ENCODE measurements around the gene WDR46. TPM values are rescaled to one million over a fixed set of nuclear protein-coding genes. Genes with fewer than 3 reads are reported as not detected.

Gene WDR46
- total and polyA plus RNA-seq, 5 donors, result 15.5 to 31.1 (median 17.2) TPM

GRCh38 chr6:33297956-33298772 lies 9.1 kb upstream of the WDR46 start:
- no peaks in the 10 kb centered on the region for H3K4me1 ChIP-seq (ENCODE audit: control insufficient read depth, insufficient read depth, low read length)
- ATAC-seq, result peak; percentile 59 to 62
- intact Hi-C loops (cut with DNase I), result loop anchor here in 1 of 4 donors (2.0 kb wide), 1 partner anchor 17 kb away; the partner anchor contains the start of gene TAPBP

GRCh38 chr6:33297406-33297955 lies 8.4 kb upstream of the WDR46 start:
- intact Hi-C loops (cut with DNase I), result no loop called here
- H3K27ac ChIP-seq (ENCODE audit: low read length), result peak overlapping the region; percentile 62
- H3K27me3 ChIP-seq (ENCODE audit: control insufficient read depth, insufficient read depth), result no peaks in the 10 kb centered on the region
- peak; percentile 44 to 76 (median 74) for DNase-seq
- H3K4me3 ChIP-seq (ENCODE audit: low read length), result peak overlapping the region; percentile 68
- peak; percentile 0 to 1 for ATAC-seq
- no peaks in the 10 kb centered on the region for H3K4me1 ChIP-seq (ENCODE audit: control insufficient read depth, insufficient read depth, low read length)
- WGBS, result 13% methylated on average over 16 of the region's 16 CpGs
- no peaks in the 10 kb centered on the region for H3K9me3 ChIP-seq (ENCODE audit: control insufficient read depth, low read length)

More at GRCh38 chr6:33297956-33298772, 9.1 kb upstream of the WDR46 start:
- DNase-seq, result peak; percentile 79 to 86 (median 85)
- Histone ChIP-seq H3K27ac (ENCODE audit: low read length) (peak overlapping the region; percentile 95), H3K9me3 (ENCODE audit: control insufficient read depth, low read length) (no peaks in the 10 kb centered on the region), H3K27me3 (ENCODE audit: control insufficient read depth, insufficient read depth) (no peaks in the 10 kb centered on the region), H3K4me3 (ENCODE audit: low read length) (peak overlapping the region; percentile 68)
- 1% methylated on average over 42 of the region's 42 CpGs for WGBS

DNA sequence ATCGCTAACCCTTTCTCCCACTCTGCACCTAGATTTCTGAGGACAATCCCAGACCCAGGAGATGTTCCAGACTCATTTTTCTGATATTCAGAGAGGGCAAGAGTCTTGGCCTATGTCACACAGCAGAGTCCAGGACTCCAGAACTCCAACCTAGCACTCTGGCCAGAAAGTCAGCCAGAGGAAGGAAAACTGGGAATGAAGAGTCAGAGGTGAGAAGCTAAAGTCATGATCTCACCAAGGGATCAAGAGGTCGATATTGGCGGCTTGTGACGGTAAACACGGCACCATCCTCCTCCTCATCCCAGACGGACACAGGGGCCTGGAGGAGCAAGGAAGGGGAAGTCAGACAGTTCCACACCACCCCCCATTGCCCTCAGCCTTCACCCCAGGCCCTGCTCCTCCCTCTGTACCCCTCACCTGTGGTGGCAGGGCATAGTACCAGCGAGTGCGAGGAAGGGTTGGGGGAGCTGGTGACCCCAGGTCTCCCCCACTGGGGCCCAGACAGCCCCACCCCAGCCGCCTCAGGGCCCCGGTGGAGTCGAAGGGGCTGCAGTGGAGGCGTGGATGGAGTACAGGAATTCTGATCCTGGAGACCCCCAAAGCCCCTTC lies 7.9 kb upstream of the WDR46 start:
- no peaks in the 10 kb centered on the region for H3K27me3 ChIP-seq (ENCODE audit: control insufficient read depth, insufficient read depth)
- peak in 1 of 3 donors; percentile 63 for DNase-seq
- peak overlapping the region; percentile 68 for H3K4me3 ChIP-seq (ENCODE audit: low read length)
- H3K4me1 ChIP-seq (ENCODE audit: control insufficient read depth, insufficient read depth, low read length), result no peaks in the 10 kb centered on the region
- peak overlapping the region; percentile 62 for H3K27ac ChIP-seq (ENCODE audit: low read length)
- no peaks in the 10 kb centered on the region for H3K9me3 ChIP-seq (ENCODE audit: control insufficient read depth, low read length)
- no peak for ATAC-seq
- 66% methylated on average over 12 of the region's 12 CpGs for whole genome bisulfite sequencing
- intact Hi-C loops (cut with DNase I), result no loop called here

DNA sequence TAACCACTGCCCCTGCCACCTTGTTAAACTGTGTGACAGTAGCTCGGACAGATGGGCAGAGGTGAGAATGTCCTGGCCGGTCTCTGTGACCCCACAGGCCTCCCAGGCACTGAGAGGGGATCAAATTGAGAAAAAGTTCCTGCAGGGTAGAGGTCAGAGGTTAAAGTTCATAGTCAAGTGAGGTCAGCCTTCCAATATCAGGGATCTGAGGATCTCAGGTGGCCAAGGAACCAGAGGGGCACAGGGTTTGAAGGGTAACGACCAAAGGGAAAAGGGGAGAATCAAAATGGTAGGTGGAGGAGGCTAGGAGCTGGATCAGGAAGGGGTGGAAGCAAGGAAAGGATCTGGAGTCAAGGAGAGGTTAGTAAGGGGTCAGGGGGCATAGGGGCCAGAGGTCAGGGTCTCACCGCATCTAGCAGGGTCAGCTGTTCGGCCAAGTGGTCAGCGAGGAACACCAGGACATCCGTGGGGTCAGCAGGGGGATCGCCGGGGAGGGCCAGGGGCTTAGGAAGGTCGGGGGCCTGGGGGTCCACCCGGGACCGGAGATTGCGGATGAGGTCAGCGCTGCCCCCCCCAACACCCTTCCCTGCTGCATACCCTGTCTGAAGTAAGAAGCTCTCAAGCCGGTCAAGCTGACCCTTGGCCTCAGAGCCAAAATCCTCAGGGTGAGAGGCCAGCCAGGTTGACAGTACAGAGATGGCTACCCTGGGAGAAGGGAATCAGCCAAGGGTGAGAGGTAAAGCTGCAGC lies 6.8 kb upstream of the WDR46 start:
- Histone ChIP-seq H3K4me3 (ENCODE audit: low read length) (no peak overlapping the region), H3K27me3 (ENCODE audit: control insufficient read depth, insufficient read depth) (no peaks in the 10 kb centered on the region), H3K4me1 (ENCODE audit: control insufficient read depth, insufficient read depth, low read length) (no peaks in the 10 kb centered on the region), H3K9me3 (ENCODE audit: control insufficient read depth, low read length) (no peaks in the 10 kb centered on the region), H3K27ac (ENCODE audit: low read length) (no peak overlapping the region)
- DNase-seq, result peak in 1 of 3 donors; percentile 66
- 82% methylated on average over 15 of the region's 15 CpGs for whole genome bisulfite sequencing
- intact Hi-C loops (cut with DNase I), result no loop called here
- no peak for ATAC-seq

GRCh38 chr6:33294086-33294823 lies 5.2 kb upstream of the WDR46 start:
- 58% methylated on average over 10 of the region's 10 CpGs for WGBS
- Histone ChIP-seq H3K9me3 (ENCODE audit: control insufficient read depth, low read length) (no peaks in the 10 kb centered on the region), H3K4me3 (ENCODE audit: low read length) (no peak overlapping the region), H3K4me1 (ENCODE audit: control insufficient read depth, insufficient read depth, low read length) (peaks cover 2% of the 10 kb centered on the region), H3K27ac (ENCODE audit: low read length) (no peak overlapping the region), H3K27me3 (ENCODE audit: control insufficient read depth, insufficient read depth) (no peaks in the 10 kb centered on the region)
- no peak for ATAC-seq
- intact Hi-C loops (cut with DNase I), result no loop called here
- DNase-seq, result no peak

DNA sequence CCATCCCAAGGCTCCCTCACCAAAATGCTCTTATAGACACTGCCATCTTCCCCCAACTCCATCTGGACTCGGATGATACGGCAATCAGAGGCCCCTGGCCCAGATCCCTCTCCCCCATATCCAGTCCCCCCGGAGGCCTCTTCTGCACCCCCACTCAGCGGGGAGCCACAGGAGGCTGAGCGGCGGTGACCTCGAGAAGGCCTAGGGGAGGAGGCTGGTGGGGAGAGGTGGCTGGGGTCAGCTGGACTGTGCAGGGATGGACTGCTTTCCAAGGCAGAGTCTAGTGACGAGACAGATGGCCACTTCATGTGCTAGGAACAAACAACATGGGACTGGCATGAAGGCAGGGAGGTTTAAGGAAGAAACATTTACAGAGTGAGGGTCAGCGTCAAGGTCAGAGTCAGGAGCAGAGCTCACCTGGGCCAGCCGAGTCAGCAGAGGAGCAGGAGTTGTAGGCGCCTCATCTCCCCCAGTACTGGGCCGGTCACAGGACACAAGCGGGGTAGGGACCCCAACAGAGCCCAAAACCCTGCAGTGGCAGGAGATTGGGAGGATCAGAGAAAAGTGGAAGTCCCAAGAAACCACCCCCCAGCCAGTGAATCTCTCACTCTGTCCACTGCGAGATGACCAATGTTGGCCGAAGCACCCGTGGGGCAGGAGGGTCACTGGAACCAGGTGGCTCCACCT lies 4.1 kb upstream of the WDR46 start:
- intact Hi-C loops (cut with DNase I), result no loop called here
- Histone ChIP-seq H3K27ac (ENCODE audit: low read length) (no peak overlapping the region), H3K4me3 (ENCODE audit: low read length) (no peak overlapping the region), H3K27me3 (ENCODE audit: control insufficient read depth, insufficient read depth) (no peaks in the 10 kb centered on the region), H3K9me3 (ENCODE audit: control insufficient read depth, low read length) (no peaks in the 10 kb centered on the region), H3K4me1 (ENCODE audit: control insufficient read depth, insufficient read depth, low read length) (peaks cover 7% of the 10 kb centered on the region)
- 81% methylated on average over 16 of the region's 16 CpGs for WGBS
- ATAC-seq, result no peak
- no peak for DNase-seq

GRCh38 chr6:33290459-33290858 lies 1.4 kb upstream of the WDR46 start:
- H3K9me3 ChIP-seq (ENCODE audit: control insufficient read depth, low read length), result no peaks in the 10 kb centered on the region
- H3K4me3 ChIP-seq (ENCODE audit: low read length), result no peak overlapping the region
- intact Hi-C loops (cut with DNase I), result no loop called here
- WGBS, result 68% methylated on average over 7 of the region's 7 CpGs
- H3K27ac ChIP-seq (ENCODE audit: low read length), result no peak overlapping the region
- peaks cover 10% of the 10 kb centered on the region for H3K4me1 ChIP-seq (ENCODE audit: control insufficient read depth, insufficient read depth, low read length)
- H3K27me3 ChIP-seq (ENCODE audit: control insufficient read depth, insufficient read depth), result no peaks in the 10 kb centered on the region
- no peak for DNase-seq
- ATAC-seq, result no peak

DNA sequence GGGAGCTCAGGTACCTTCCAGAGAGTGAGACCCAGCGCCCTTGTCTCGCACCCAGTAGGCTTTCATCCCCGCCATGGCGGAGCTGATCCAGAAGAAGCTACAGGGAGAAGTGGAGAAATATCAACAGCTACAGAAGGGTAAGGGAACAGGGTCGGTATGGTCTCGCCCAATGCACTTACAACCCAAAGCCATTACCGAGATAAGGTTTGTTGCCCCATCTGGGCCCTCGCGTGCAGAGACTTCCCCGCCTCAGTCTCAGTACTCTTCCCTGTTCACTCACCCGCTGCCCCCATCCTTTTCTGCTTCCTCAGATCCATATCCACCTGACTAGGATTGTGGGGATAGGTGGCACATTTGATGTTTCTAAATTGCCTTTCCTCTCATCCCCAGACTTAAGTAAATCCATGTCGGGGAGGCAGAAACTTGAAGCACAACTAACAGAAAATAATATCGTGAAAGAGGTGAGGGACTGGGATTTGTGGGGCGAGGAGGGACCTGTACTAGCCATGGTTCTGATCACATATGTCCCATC lies 811 bp upstream of the WDR46 start:
- Histone ChIP-seq H3K27me3 (ENCODE audit: control insufficient read depth, insufficient read depth) (no peaks in the 10 kb centered on the region), H3K4me1 (ENCODE audit: control insufficient read depth, insufficient read depth, low read length) (peaks cover 10% of the 10 kb centered on the region), H3K4me3 (ENCODE audit: low read length) (peak overlapping the region; percentile 99), H3K27ac (ENCODE audit: low read length) (peak overlapping the region; percentile 85), H3K9me3 (ENCODE audit: control insufficient read depth, low read length) (no peaks in the 10 kb centered on the region)
- intact Hi-C loops (cut with DNase I), result no loop called here
- DNase-seq (no peak), ATAC-seq (peak in 1 of 2 donors; percentile 6)
- 4% methylated on average over 14 of the region's 14 CpGs for WGBS

- Histone ChIP-seq H3K27me3 (ENCODE audit: control insufficient read depth, insufficient read depth) (no peaks in the 10 kb centered on the region), H3K9me3 (ENCODE audit: control insufficient read depth, low read length) (no peaks in the 10 kb centered on the region), H3K27ac (ENCODE audit: low read length) (peak overlapping the region; percentile 8), H3K4me3 (ENCODE audit: low read length) (peak overlapping the region; percentile 99), H3K4me1 (ENCODE audit: control insufficient read depth, insufficient read depth, low read length) (peaks cover 10% of the 10 kb centered on the region)
- ATAC-seq (peak in 1 of 2 donors; percentile 2), DNase-seq (peak in 1 of 3 donors; percentile 57)
- intact Hi-C loops (cut with DNase I), result no loop called here
- 14% methylated on average over 21 of the region's 21 CpGs for WGBS
Measured at GRCh38 chr6:33288141-33288920, 708 bp downstream of the WDR46 start.
